ENCODE data around the gene AHCYL2.

Gene AHCYL2

DNA sequence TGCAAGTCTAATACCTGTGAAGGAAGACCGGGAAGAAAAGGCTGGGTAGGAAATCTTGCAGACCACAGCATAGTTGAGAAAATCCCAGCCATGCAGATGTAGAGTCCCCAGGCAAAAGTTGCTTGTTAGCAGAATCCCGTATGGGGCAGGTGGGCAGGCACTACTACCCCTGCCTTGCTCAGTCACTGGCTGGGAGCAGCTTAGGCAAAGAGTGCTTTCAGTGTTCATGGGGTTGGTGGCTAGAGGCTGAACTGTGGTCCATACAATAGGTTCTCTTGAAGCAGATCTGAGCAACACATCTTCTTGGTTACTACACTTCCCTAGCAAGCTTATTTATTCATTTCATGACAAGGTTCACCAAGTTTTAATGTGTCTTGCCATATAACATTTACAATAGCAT is 92.6 kb downstream of the AHCYL2 start:
- TF ChIP-seq TAF1 (IDR thresholded peaks at IDR 0.05; ENCODE audit: borderline replicate concordance, insufficient read depth, low read length): no peak
- TF ChIP-seq FOXP2 (optimal IDR thresholded peaks at IDR 0.05; ENCODE audit: borderline replicate concordance, extremely low read depth, extremely low read length, insufficient read depth): no peak
- no peak for TF ChIP-seq POLR2AphosphoS5 (IDR thresholded peaks at IDR 0.05; ENCODE audit: low read depth, low read length)
- TF ChIP-seq, protein P1, sequence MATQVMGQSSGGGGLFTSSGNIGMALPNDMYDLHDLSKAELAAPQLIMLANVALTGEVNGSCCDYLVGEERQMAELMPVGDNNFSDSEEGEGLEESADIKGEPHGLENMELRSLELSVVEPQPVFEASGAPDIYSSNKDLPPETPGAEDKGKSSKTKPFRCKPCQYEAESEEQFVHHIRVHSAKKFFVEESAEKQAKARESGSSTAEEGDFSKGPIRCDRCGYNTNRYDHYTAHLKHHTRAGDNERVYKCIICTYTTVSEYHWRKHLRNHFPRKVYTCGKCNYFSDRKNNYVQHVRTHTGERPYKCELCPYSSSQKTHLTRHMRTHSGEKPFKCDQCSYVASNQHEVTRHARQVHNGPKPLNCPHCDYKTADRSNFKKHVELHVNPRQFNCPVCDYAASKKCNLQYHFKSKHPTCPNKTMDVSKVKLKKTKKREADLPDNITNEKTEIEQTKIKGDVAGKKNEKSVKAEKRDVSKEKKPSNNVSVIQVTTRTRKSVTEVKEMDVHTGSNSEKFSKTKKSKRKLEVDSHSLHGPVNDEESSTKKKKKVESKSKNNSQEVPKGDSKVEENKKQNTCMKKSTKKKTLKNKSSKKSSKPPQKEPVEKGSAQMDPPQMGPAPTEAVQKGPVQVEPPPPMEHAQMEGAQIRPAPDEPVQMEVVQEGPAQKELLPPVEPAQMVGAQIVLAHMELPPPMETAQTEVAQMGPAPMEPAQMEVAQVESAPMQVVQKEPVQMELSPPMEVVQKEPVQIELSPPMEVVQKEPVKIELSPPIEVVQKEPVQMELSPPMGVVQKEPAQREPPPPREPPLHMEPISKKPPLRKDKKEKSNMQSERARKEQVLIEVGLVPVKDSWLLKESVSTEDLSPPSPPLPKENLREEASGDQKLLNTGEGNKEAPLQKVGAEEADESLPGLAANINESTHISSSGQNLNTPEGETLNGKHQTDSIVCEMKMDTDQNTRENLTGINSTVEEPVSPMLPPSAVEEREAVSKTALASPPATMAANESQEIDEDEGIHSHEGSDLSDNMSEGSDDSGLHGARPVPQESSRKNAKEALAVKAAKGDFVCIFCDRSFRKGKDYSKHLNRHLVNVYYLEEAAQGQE (IDR thresholded peaks at IDR 0.05; ENCODE audit: insufficient read depth in 1 of 2, low read depth in 2 of 2, low read length in 2 of 2): no peak
- no peak for TF ChIP-seq SIN3A (IDR thresholded peaks at IDR 0.05; ENCODE audit: borderline replicate concordance, insufficient read depth, low read length)

DNA sequence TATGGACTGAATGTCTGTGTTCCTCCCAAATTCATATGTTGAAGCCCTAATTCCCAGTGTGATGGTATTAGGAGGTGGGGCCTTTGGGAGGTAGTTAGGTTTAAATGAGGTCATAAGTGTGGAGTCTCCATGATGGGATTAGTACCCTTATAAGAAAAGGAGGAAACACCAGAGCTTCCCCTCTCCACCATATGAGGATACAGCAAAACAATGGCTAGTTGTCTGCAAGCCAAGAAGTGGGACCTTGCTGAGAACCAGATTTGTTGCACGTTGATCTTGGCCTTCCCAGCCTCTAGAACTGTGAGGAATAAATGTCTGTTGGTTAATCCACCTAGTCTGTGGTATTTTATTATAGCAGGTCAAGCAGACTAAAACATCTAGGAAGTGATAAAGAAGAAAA is 102.2 kb downstream of the AHCYL2 start:
- TF ChIP-seq FOXP2 (optimal IDR thresholded peaks at IDR 0.05; ENCODE audit: borderline replicate concordance, extremely low read depth, extremely low read length, insufficient read depth) (no peak), TAF1 (IDR thresholded peaks at IDR 0.05; ENCODE audit: borderline replicate concordance, insufficient read depth, low read length) (no peak), POLR2AphosphoS5 (IDR thresholded peaks at IDR 0.05; ENCODE audit: low read depth, low read length) (no peak), SIN3A (IDR thresholded peaks at IDR 0.05; ENCODE audit: borderline replicate concordance, insufficient read depth, low read length) (no peak)
- TF ChIP-seq, protein P1 (IDR thresholded peaks at IDR 0.05; ENCODE audit: insufficient read depth in 1 of 2, low read depth in 2 of 2, low read length in 2 of 2): no peak

DNA sequence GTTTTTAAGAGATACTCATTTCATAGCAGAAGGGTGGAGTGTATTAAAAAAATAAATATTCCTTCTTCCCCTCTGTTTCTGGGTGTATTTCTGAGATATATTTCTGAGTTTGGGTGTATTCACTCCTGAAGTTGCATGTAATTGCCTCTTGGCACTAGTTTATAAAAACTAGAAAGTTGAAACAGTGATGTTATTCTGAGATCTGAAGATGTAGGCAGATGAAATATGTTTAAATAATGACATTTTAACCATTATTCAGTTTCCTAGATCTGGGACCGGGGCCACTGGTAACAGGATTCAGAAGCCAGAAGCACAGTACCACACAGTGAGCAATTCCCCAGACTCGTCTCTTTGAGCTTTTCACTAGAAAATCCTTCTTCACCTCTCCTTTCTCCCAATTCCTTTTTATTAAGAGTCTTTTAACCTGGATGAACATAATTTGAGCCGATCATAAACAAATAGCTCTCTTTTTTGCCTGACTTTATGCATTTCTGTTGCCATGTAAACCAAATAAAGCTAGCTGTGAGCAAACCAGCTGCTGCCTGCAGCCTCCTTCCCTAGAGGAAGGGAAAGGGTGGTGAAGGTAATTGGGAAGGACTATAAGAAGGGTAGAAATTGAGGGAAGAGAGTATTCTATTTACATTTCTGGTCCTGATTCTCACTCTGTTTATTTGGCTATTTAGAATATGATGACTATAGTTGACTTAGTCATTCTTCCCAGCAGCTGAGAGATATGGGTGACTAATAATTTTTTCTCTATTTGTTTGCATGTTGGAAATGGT is 107.6 kb downstream of the AHCYL2 start:
- TF ChIP-seq TAF1 (IDR thresholded peaks at IDR 0.05; ENCODE audit: borderline replicate concordance, insufficient read depth, low read length) (no peak), FOXP2 (optimal IDR thresholded peaks at IDR 0.05; ENCODE audit: borderline replicate concordance, extremely low read depth, extremely low read length, insufficient read depth) (no peak), POLR2AphosphoS5 (IDR thresholded peaks at IDR 0.05; ENCODE audit: low read depth, low read length) (no peak), SIN3A (IDR thresholded peaks at IDR 0.05; ENCODE audit: borderline replicate concordance, insufficient read depth, low read length) (no peak)
- TF ChIP-seq, protein P1 (IDR thresholded peaks at IDR 0.05; ENCODE audit: insufficient read depth in 1 of 2, low read depth in 2 of 2, low read length in 2 of 2): no peak

DNA sequence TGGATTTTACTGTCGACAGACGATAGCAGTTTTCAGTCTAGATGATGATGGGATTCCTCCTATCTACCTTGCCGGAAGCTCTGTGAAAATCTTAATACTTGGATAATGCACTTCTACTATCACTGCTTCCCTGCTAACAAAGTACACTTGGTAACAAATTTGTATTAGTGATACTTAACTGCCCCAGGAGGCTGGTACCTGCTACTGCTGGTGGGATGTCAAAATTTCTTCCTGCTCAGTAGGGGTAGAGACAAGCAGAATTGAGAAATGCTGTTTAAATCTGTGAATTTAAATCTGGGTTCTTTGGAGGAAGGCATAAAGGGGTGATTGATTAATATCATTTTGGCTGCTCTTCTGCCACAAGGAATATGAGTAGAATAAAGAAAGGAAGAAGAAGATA is 109.6 kb downstream of the AHCYL2 start:
- TF ChIP-seq, protein P1 (IDR thresholded peaks at IDR 0.05; ENCODE audit: insufficient read depth in 1 of 2, low read depth in 2 of 2, low read length in 2 of 2): no peak
- TF ChIP-seq POLR2AphosphoS5 (IDR thresholded peaks at IDR 0.05; ENCODE audit: low read depth, low read length) (no peak), TAF1 (IDR thresholded peaks at IDR 0.05; ENCODE audit: borderline replicate concordance, insufficient read depth, low read length) (no peak), SIN3A (IDR thresholded peaks at IDR 0.05; ENCODE audit: borderline replicate concordance, insufficient read depth, low read length) (no peak), FOXP2 (optimal IDR thresholded peaks at IDR 0.05; ENCODE audit: borderline replicate concordance, extremely low read depth, extremely low read length, insufficient read depth) (no peak)

All from PFSK-1 (cell line).